Thyroid gland (tissue), 4 donors: ENCODE results near the gene HDAC9.

Experiments used
- CTCF ChIP-seq, 6 experiments: fragments of 200-600 bp in 3 of 6; fragments of 450-650 bp in 3 of 6; sonication (generic) in 3 of 6; IDR thresholded peaks; one replicate each; pipeline ENCODE4 v1.5.1; 2016 to 2019; ENCODE audit warnings: antibody characterized with exemption in 6 of 6, mild to moderate bottlenecking in 2 of 6, inconsistent platforms in 1 of 6, moderate library complexity in 1 of 6
- POLR2A ChIP-seq, 2 donors: fragments of 450-650 bp; IDR thresholded peaks; one replicate each; pipeline ENCODE4 v1.6.1; 2017; ENCODE audit warnings: antibody characterized with exemption in 2 of 2, mild to moderate bottlenecking in 2 of 2, moderate library complexity in 1 of 2

GRCh38 chr7:18515067-18515466, 19.5 kb downstream of the HDAC9 start:
- TF ChIP-seq CTCF (IDR thresholded peaks at IDR 0.05): no peak
- TF ChIP-seq POLR2A (IDR thresholded peaks at IDR 0.05): no peak
